Fibroblast of upper back skin (primary cell): ENCODE measurements around the gene TANC1.
"Not testable (repeated sequence)": the region's sequence is repeated elsewhere in the genome, so short reads cannot be mapped to it uniquely, and the experiment has no call there.

Experiments
- DNase-seq: peaks from one replicate; pipeline ENCODE4 v3.0.0-alpha.2; 2013

Gene TANC1

DNA sequence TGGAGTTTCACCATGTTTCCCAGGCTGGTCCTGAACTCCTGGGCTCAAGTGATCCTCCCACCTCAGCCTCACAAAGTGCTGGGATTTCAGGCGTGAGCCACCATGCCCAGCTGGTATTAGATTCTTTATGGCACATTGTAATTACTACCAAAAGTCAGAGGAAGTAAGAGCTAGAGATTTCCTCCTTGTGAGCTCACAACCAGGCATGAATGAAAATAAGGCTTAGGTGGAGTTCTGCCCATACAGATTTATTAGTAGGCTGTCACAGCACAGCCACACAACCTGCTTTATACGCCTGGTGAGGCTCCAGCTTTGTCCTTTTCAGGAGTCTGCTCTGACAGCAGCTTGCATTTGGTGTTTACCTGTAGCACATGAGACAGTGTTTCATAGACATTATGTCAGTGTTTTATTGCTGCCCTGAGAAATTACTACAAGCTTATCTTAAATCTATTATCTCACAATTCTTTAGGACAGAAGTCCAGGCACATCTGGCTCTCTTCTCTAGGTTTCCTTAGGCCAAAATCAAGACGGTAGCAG lies 156.6 kb downstream of the TANC1 start:
- no peak for DNase-seq

DNA sequence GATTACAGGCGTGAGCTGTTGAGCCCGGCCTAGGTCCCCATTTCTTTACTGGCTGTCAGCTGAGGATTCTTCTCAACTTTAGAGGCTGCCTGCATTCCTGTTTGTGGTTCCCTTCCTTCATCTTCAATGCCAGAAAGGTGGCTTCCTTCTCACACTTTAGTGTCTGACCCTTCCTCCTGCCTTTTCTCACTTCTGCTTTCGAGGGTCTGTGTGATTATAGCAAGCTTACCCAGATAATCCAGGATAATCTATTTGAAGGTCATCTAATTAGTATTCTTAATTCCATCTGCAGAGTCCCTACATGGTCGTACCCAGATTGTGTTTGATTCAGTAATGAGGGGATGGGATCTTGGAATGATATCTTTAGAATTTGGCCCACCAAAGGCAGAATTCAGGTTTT lies 157.4 kb downstream of the TANC1 start:
- DNase-seq: no peak

DNA sequence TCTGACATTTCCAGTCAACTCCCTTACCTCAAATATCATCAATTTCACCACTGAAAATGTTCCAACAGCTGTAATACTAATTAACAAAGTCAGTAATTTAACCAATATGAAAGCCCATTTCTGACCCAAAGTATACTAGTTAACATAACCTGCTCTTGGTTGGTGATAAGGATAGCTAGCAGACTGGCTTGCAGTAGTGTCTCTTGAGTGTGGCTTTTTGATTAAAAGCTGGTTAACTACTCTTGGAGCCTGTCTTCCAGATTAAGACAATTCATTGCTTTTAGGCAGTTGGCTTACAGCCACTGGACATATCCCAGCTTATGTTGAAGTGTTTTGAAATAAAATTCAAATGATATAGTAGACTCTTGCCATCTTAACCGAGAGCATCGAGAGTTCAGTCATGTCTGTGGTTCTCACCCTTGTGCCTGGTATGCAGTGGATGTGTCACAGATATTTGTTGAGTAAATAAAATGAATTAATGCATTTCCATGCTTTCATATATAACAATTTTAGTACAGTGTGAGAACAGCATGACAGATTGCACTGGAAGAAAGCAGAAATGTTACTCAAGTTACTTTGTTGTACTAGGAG lies 158.1 kb downstream of the TANC1 start:
- DNase-seq: peak; percentile 93

- no peak for DNase-seq
Measured at GRCh38 chr2:159128191-159128590, 159.8 kb downstream of the TANC1 start.

DNA sequence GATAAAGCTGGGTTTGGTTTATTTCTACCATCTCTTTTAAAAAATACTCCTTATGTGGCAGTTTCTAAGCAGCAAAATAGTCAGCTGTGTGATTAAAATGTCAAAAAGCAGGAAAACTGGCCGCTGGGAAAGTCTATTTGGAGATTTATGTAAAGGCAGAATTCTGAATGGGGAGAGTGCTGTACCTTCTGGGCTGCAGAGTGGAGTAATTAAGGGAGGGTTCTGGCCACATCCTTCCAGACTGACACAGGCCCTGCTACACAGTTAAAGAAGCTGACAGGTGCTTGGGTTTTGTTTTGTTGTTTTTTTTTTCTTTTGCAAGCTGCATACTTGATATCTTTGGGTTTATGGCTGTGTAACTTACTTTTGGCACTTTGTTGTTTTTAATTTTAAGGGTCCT lies 160.8 kb downstream of the TANC1 start:
- DNase-seq: no peak

- DNase-seq: no peak
Measured at GRCh38 chr2:159129824-159130223, 161.4 kb downstream of the TANC1 start.

DNA sequence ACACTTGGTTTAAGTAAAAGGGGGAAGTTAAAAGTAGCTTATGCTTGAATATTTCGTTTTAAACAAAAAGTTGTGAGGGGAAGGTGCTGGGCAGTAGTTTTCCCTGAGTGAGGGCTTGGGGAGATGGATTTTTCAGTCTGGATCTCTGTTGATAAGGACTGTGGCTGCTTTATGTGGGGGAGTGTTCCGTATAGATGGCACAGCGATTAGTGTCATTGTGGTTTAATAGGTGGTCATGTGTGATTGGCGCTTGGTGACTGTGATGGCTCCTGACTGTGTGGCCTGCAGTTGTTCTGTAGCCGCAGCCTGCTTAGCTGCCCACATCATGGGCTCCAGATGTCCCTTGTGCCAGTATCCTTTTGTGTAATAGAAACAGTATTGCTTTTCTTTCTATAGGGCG lies 161.9 kb downstream of the TANC1 start:
- DNase-seq: no peak

GRCh38 chr2:159131267-159131913 lies 162.9 kb downstream of the TANC1 start:
- DNase-seq: no peak

DNA sequence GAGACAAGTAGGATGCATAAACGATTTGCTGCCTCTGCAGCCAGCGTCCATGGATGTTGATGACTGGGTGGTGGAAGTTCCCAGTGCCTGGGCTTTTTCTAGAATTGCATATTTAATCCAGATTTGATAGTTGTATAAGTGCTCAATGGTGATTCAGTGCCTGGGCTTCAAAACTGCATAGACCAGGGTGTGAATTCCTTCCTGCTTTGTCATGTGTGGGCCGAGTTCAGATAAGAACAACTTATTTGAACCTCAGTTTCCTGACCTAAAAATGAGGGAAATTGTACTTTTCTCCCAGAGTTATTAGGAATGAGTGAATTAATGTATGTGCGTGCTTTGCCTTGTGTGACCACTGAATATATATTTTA lies 163.5 kb downstream of the TANC1 start:
- DNase-seq: peak; percentile 94

GRCh38 chr2:159133797-159134196 lies 165.4 kb downstream of the TANC1 start:
- DNase-seq: peak; percentile 55

- no peak for DNase-seq
Measured at GRCh38 chr2:159134979-159135378, 166.5 kb downstream of the TANC1 start.

DNA sequence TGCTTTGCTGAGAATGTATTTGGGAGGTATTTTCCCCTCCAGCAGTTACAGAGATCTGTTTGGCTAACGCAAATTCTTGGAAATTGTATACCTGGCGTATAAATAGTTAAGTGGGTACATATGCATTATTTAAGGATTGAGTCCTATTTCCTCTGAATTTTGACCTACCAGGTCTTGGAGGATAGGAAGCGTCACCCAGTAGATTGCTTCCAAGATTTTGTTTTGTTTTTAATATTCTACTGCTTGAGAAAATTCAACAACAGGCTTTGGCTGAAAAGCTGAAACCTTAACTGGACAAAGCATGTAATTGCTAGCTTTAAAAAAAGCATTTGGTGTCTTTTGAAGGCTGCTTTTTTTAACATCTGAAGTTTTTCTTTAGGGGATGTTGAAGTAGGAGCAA lies 168.0 kb downstream of the TANC1 start:
- DNase-seq: no peak

GRCh38 chr2:159137511-159138241 lies 169.2 kb downstream of the TANC1 start:
- no peak for DNase-seq

DNA sequence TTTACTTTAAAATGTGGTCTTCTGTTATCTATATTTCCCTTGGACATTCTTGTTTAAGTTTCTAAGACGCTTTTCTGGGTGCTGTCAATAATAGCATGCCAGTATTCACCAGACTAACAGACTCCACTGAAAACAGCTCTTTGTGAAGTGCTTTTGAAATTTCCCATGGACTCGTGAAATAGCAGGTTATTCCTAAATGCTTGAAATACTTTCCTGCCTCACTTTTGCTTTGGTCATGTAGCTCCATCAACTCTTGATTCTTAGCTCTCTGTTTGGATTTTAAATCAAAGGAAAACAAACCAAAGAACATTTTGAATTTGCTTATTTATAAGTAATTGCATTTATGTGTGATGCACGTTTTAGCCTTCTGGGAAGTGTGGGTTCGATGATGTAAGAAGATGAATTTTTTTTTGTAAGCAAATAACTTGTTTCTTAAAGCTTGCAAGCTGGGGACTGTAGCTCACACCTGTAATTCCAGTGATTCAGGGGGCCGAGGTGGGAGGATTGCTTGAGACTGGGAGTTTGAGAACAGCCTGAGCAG lies 170.3 kb downstream of the TANC1 start:
- DNase-seq: no peak

DNA sequence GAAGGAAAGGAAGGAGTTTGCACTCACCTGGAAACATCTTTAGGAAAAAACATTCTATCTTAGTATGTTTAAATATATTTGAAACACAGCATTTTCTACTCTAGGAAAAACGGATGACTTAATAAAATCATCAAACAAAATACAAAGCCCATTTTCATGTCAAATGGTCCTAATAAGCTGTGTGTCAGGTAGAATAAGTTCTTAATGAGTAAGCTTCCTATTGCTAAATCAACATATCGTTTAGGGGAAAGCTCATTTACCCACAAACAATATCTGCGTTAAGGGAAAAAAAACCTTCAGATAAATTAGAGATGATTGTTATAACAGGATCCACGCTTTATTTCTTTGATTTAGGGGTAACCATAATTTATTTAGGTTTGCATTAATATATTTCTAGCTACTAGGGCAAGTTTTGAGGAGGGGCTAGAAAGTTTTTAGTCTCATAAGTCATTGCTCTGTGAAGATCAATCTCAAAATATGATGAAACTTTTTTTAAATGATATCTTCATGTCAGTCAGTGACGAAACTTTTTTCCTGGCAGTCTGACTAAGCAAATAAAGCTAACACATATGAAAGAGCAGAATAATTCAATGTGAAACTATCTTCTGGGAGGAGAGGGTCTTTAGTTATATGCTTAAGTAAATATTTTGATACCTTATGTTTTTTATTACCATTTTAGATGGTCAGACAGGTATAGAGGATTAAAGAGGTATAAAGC lies 170.9 kb downstream of the TANC1 start:
- peak; percentile 46 for DNase-seq

DNA sequence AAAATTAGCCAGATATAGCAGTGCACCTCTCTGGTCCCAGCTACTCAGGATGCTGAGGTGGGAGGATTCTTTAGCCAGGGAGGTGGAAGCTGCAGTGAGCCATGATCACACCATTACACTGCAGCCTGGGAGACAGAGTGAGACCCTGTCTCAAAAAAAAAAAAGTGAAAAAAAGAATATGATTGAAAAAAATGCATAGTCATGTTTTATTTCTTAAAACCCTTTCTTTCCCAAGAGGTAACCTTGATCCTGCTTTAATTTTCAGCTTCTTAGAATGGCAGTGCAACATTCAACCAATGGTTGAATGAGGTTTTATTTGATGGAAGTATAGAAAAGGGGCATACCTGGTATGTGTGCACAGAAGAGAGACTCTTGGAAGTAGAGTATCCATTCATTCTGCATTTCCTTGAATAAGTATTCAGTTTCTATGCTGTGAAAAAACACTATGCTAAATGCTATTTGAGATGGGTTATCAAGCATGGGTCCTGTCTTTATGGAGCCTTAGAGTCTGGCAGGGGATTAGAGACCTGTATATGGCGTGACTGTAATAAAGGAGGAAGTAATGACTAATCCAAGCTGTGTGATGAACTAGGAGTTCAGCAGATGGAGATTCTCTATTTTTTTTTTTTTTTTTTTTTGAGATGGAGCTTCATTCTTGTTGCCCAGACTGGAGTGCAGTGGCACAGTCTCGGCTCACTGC lies 171.8 kb downstream of the TANC1 start:
- DNase-seq: peak; percentile 86

GRCh38 chr2:159140821-159141220 lies 172.4 kb downstream of the TANC1 start:
- not testable (repeated sequence) for DNase-seq

DNA sequence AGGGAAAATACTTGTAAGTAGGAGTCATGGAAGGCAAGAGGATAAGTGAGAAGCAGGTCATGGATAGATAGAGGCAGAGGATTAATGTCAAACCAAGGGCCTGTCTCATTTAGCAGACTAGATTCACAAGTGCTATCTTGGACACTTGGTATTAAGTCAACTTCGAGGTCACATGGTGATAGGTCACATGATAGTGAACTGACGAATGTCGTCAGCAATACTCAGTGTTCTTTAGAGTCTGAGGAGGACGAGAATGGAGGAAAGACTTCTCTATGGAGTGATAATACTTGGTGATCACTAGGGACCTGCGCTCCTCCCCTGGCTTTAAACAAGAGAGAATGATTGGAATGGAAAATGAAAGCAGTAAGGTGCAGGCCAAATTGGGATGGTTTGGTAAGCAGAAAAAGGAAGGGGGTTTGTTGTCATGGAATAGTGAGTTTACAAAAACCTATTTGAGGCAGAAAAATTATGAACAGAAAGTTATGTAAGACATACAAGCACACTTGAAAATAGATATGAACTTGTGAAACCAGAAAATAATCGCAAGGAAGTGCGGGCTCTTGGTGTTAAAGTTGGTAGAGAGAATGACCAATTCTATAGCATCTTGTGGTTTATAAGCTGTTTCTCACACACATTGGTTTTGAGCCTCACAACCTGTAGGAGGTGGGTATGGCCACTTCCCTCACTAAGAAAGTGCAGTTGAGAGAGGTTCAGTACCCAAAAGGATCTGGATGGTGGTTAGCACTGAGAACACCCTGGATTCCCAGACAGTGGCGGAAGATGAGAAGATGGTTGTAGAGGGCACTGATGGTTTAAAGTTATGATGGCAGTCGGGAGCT lies 176.6 kb downstream of the TANC1 start:
- DNase-seq: no peak

DNA sequence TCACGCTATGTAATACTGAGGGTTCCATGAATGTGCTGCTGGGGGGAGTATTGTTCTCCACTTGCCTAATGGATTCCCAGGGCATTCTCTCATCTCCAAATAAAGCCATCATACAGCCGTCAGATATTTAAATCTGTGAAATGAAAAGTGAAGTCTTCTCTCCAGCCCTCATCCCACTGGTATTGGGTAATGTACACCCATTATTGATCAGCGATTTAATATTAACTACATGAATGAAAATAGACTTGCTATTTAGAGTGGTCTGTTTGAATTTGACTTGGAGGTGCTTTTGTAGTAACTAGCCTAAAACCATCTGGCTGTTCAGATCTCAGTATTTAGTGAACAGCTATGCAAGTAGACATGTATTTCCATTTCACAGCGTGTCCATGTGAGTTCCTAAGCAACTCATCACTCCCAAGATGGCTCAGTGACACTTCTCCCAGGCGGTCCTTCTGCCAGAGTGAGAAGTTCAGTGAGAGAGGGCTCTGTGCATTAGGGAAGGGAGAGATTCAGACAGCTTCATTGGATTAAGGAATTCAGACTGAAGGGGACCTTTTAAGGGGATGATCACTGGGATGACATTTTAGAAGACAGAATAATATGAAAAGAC lies 177.4 kb downstream of the TANC1 start:
- DNase-seq: no peak

DNA sequence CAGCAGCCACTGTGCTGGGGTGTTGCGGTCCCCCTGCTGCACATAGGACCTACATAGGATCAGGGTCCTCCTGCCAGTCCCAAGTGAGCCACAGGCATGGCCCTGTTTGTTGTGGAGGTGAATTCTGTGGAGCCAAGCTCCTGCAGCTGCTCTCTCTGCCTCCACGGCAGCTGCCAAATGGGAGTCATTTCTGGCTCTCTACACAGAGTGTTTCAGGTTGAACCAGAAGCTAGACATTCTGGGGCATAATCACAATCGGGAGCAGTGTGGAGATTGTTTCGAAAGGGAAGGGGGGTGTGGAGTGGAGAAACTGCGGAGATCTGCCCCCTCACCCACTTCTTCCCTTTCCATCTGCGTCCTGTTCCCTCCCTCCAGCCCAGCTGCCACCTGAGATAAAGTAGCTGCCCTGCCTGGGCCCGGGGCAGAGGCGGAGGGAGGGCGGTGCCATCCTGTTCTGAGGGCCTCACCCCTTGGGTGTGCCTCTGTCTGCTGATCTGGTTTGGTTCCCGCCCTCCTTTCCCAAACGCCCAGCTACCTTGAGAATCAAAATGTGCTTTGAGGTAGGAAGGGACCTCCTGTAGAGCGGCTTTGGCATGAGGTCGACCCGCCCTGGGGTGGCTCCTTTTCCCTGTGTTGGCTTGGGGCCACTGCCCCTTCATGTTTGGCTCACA lies 178.7 kb downstream of the TANC1 start:
- DNase-seq: no peak

GRCh38 chr2:159147690-159148089 lies 179.2 kb downstream of the TANC1 start:
- DNase-seq: no peak
